Uterus (tissue), 4 donors: Measurements from ENCODE around the gene U2AF1. TPM values are rescaled to one million over a fixed set of nuclear protein-coding genes. Genes with fewer than 3 reads are reported as not detected.
"Not testable (repeated sequence)": the region's sequence is repeated elsewhere in the genome, so short reads cannot be mapped to it uniquely, and the experiment has no call there.

Source experiments
- DNase-seq, 2 donors: peaks; one replicate each; pipeline ENCODE4 v3.0.0-alpha.2; 2019 to 2020
- H3K27ac ChIP-seq, 2 donors: fragments of 200-600 bp; sonication (generic); 1 replicate in 1 of 2; 2 replicates in 1 of 2; pipeline ENCODE4 v1.5.1; 2016 to 2018
- H3K27me3 ChIP-seq, 2 donors: fragments of 200-600 bp; sonication (generic); one replicate each; pipeline ENCODE4 v1.5.1; 2018 to 2019; ENCODE audit warnings: control low read depth in 1 of 2
- H3K36me3 ChIP-seq, 2 donors: fragments of 200-600 bp; sonication (generic); one replicate each; pipeline ENCODE4 v1.5.1; 2019; ENCODE audit warnings: control low read depth in 1 of 2
- H3K4me1 ChIP-seq, 2 donors: fragments of 200-600 bp; sonication (generic); one replicate each; pipeline ENCODE4 v1.5.1; 2018 to 2019; ENCODE audit warnings: control low read depth in 1 of 2
- H3K4me3 ChIP-seq, 2 donors: fragments of 200-600 bp; sonication (generic); 1 replicate in 1 of 2; 2 replicates in 1 of 2; pipeline ENCODE4 v1.5.1; 2018 to 2019; ENCODE audit warnings: mild to moderate bottlenecking in 1 of 2
- H3K9me3 ChIP-seq, 2 donors: fragments of 200-600 bp; sonication (generic); one replicate each; pipeline ENCODE4 v1.5.1; 2019; ENCODE audit warnings: control low read depth in 1 of 2
- intact Hi-C: fragments of 100-400 bp; cut with DNase I; formaldehyde crosslinking; loops from one replicate; pipeline ENCODE4 v1.15.1; 2023; ENCODE audit warnings: low total_unique reads
- total RNA-seq, 4 donors: library from RNA; depleted of rRNA in 3 of 4; stranded (reverse); fragments of >200 nt in 3 of 4; gene quantifications; one replicate each; pipeline versions ENCODE4 v1.1.0 to v1.2.4, GENCODE V29; 2014 to 2023
- donor health status: DM: yes; HTN: yes; CAD: no.

Gene U2AF1
- total RNA-seq, 4 donors from 2014 or later: 17.9 to 52.6 (median 31.4) TPM

DNA sequence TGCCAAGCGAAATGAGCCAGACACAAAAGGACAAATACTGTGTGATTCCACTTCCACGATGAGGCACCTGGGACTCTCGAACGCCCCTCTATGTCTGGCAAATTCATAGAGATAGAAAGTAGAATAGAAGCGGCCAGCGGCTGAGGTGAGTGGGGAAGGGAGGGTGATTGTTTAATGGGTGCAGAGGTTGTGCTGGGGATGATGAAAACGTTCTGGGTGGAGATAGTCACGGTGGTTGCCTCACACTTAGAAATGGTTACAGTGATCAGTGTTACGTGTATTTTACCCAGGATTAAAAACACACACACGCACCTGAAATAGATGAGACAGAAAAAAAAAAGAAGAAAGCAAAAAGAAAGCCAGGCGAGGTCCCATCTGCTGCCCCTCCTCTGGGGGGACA lies 34.6 kb downstream of the U2AF1 start:
- DNase-seq, H3K4me3 ChIP-seq, H3K27me3 ChIP-seq, intact Hi-C loops, H3K9me3 ChIP-seq, H3K36me3 ChIP-seq, H3K27ac ChIP-seq, H3K4me1 ChIP-seq: not testable (repeated sequence)

DNA sequence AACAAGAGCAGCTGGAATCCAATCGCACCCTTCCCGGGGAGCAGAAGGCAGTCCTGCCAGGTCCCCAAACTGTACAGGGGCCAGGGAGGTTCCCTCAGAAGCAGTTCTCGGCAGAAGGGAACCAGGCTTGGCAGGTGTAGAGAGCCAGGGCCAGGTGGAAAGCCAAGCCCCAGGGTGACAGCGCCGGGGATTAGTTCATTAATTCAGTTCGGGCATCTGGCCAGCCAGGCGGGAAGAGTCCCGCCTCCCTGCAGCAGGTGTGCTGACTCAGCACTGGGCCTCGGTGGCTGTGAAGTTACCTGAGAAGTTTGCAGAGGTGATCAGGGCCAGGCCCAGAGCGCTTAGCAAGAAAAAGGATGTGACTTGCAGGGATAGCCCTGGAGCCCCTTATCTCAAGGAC lies 37.7 kb downstream of the U2AF1 start:
- H3K27ac ChIP-seq, DNase-seq, H3K36me3 ChIP-seq, H3K4me1 ChIP-seq, H3K27me3 ChIP-seq, H3K9me3 ChIP-seq, H3K4me3 ChIP-seq, intact Hi-C loops: not testable (repeated sequence)

DNA sequence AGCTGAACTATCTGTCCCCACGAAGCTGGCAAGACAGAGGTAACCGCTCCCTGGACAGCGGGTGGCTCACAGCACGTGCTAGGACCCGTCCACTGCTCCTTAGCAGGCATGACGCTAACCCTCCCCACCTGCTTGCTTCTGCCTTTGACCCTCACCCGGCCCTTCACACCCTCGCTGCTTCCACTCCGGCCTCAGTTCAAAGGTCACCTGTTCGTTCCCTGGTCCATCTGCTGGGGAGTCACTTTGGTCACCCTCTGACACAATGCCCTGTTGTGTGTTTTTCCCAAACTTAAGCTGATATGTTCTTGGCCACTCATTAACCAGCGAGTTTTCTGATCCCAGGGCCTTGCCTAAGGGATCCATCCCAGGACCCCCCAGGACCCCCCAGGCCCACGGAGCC lies 39.3 kb downstream of the U2AF1 start:
- intact Hi-C loops, DNase-seq, H3K9me3 ChIP-seq, H3K27ac ChIP-seq, H3K27me3 ChIP-seq, H3K4me1 ChIP-seq, H3K4me3 ChIP-seq, H3K36me3 ChIP-seq: not testable (repeated sequence)

DNA sequence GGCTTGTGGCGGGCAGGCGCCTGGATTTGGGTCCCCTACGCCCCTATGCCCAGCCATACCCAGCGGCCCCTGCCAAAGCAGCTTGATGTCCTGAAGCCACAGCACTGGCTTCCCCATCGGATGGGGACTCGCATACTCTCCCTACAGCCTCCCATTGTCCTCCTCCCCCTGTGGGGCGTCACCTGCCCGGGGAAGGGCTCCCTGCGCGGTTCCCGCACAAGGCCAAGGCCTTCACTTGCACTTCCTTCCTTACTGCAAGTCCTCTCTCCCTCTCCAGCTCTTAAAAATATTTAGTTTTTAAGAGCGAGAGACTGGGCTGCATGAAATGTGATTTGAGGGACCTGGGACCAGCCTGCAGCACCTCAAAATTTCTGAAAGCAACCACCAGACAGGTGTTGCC lies 40.7 kb downstream of the U2AF1 start:
- H3K4me3 ChIP-seq, H3K27ac ChIP-seq, H3K27me3 ChIP-seq, H3K36me3 ChIP-seq, H3K4me1 ChIP-seq, intact Hi-C loops, DNase-seq, H3K9me3 ChIP-seq: not testable (repeated sequence)

DNA sequence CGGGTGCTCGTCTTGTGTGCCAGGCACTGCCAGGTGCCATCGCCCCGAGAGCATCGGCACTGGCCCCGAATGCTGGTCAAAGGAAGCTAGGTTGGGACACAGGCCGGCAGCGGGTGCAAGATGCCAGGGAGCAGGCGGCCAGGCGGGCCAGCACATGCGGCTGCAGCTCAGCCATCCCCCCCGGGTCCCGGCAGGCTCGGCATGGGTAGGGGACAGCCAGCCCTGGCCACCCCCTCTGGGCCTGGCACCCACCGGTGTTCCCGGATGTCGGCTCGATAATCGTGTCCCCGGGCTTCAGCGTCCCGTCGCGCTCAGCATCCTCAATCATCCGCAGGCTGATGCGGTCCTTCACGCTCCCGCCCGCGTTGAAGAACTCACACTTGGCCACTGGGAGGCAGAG lies 41.4 kb downstream of the U2AF1 start:
- DNase-seq, H3K36me3 ChIP-seq, intact Hi-C loops, H3K27ac ChIP-seq, H3K27me3 ChIP-seq, H3K4me1 ChIP-seq, H3K9me3 ChIP-seq, H3K4me3 ChIP-seq: not testable (repeated sequence)

DNA sequence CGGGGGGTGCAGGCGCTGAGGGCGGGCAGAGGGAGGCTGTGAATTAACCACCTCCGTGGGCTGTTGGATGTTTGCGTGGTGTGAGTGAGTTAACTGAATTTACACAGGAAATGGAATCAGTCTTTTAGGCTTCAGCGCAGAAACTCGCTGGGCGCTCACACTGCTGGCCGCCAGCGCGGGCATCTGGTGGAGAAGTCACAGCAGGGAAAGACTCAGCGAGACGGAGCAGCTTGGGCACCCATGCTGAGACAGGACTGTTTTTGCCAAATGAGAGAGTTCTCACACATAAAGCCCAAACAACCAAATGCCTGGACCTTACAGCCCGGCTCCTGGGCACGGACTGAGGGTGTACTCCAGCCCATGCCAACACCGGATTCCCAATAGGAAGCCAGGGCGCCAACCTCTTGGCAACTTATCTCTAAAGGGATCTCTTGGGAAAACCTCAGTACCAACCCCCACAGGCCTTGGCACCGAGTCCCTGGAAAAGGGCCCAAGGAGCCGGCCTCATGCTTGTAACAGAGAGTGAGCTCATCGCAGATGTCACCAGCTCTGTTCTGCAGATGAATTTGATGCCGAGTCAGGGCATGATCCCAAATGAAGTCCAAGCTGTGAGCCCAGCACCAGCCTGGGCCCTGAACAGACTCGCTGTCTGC lies 43.0 kb downstream of the U2AF1 start:
- H3K4me1 ChIP-seq, H3K9me3 ChIP-seq, H3K27me3 ChIP-seq, H3K36me3 ChIP-seq, H3K4me3 ChIP-seq, DNase-seq, intact Hi-C loops, H3K27ac ChIP-seq: not testable (repeated sequence)

DNA sequence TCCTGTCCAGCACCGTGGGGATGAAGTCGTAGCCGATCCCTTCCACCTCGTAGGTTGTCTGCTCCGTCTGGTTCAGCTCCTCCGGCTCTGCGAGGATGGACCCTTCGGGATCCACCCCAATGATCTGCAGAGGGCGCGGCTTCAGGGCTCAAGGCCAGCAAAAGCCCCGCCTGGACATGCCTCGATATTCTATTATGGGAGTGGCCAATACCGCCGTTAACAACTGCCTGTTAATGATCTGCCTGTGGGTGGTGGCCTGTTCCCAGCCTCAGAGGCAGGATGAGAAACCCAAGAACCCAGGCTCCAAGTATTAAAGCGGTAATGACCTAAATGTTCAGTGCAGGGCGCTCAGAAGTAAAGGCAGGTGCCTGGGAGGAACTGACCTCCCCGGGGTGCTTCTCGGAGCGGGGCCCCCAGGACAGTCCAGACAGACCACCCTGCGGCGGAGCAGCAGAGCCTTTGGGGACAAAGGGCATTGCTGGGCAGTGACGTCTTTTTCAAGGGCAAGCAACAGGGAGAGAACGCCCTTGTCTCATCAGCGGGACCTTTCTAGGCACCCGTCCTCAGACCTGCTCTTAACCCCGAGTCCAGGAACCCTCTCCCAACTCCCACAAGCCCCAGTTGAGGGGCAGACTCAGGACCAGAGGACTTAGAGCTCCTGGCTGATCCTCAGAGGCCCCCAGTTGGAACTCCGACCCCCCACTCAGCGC lies 44.3 kb downstream of the U2AF1 start:
- DNase-seq, H3K4me3 ChIP-seq, H3K36me3 ChIP-seq, H3K27ac ChIP-seq, intact Hi-C loops, H3K9me3 ChIP-seq, H3K4me1 ChIP-seq, H3K27me3 ChIP-seq: not testable (repeated sequence)

DNA sequence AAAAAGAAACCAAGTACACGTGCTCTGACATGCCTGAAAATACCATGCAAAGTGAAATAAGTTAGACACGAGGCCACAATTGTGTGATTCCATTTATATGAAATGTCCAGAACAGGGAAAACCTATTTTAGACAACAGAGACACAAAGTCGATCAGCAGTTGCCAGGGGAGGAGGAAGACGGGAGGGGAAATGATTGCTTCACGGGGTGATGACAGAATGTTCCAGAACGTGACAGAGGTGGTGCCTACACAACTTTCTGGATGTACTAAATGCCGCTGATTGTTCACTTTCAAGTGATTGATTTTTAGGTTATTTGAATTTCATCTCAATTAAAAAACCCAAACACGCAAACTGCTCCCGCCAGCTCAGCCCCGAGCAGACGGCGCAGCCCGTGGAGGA lies 54.3 kb downstream of the U2AF1 start:
- intact Hi-C loops, H3K4me1 ChIP-seq, H3K4me3 ChIP-seq, H3K27me3 ChIP-seq, H3K27ac ChIP-seq, H3K36me3 ChIP-seq, H3K9me3 ChIP-seq, DNase-seq: not testable (repeated sequence)

DNA sequence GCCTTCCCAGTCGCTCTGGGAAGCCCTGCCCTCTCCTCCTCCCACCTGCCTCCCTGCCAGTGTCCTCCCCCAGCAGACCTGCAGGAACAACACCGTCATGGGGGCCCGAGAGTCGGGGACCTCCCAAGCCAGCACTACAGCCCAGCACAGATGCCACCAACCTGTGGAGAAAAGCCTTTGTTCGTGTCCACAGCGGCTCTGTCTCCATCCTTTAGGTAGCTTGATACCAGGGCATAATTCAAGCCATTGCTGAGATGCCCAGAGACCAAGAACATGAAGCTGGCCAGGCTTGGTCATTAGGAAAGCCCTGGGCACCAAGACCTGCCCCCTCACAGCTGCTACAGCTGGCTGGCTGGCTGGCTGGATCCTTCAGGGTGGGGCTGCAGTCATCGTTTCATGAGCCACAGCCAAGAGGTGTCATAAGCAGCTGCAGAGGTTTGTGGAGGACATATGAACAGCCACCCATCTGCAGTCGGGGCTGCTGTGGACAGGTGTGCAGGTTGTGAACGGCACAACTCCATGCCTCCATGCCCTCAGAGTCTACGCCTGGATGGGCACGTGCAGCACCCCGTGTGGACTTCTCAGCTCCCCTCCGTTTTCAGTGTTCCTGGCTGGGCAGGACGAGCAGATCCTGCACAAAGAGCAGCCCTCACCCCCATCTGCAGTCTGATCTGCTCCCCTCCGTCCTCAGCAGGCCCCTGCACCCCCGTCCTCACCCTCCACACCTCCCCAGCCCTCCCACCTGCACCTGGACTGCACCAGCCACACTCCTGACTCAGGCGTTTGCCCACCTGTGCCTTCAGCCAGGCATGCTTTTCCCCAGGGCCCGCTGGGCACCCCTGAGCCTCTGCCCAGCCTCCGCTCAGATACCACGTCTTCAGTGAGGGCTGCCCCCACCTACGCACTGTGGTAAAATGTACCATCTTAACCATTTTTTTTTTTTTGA lies 61.2 kb downstream of the U2AF1 start:
- H3K27ac ChIP-seq, H3K27me3 ChIP-seq, H3K36me3 ChIP-seq, intact Hi-C loops, H3K9me3 ChIP-seq, H3K4me1 ChIP-seq, DNase-seq, H3K4me3 ChIP-seq: not testable (repeated sequence)

DNA sequence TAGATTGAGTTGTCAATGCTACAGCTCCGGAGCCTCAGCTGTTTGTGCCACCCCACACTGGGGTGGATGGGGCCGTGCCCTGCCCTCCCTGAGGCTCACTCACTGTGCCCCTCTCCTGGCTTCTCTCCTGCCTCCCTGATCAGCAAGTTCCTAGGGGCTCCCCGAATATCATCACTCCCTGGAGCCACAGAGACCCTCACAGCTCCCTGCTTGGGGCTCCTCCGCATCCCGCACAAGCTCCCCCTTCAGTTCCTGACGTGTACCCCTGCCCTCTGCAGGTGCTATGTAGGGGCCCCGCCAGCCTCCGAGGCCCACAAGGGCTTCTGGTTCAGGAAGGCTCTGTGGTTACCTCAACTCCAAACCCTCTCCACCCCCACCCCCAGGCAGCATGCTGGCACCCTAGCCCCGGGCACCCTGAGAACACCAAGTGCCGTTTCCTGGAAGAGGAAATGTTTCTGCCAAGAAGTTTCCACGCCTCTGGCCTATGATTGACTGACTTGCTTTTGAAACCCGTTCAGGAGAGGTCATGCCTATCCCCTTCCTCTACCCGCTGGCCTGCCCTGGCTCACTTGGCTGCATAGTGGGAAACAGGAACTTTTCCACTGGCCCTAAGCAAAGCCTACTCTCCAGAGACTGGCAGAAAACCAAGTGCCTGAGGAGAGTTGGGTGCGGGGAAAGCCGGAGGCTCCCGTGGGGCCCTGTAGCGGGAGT lies 62.0 kb downstream of the U2AF1 start:
- H3K27ac ChIP-seq, H3K9me3 ChIP-seq, H3K4me1 ChIP-seq, H3K27me3 ChIP-seq, DNase-seq, H3K4me3 ChIP-seq, H3K36me3 ChIP-seq, intact Hi-C loops: not testable (repeated sequence)

DNA sequence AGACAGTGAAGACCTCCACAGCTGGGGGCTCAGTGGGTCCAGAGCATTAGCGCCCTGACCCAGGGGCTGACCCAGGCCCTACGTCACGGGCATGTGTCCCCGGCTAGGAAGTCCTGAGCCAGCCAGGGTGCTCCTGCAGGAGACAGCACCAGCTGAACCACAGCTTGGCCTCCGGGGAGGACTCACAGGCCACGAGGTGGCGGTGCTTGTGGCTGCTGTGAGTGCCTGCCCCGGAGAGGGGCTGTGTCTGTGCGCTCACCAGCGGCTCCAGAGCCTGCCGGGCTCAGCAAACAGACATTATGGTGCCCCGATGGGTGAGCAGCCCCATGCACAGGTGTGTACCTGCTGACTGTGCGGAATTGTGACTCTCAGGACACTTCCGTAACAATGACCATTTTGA lies 62.8 kb downstream of the U2AF1 start:
- intact Hi-C loops: not testable (repeated sequence)

DNA sequence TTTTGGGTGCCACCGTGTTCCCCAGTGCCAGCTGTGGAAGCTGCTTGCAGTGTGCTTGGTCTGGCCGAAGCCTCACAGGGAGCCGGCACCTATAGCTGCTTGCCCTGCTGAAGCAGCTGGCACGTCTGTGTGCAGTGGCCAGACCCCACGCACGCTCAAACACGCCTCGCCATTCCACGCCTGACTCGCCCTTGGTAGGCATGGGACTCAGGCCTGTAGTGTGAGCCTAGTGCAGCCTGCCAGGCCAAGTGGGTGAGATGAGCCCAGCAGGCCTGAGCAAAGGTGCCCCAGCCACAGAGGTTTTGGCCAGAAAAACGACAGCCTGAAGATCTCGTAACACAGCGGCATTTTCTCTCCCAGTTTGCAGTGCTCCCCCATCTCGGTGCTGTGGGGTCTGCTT lies 64.1 kb downstream of the U2AF1 start:
- intact Hi-C loops, H3K9me3 ChIP-seq, H3K27me3 ChIP-seq, DNase-seq, H3K4me1 ChIP-seq, H3K27ac ChIP-seq, H3K36me3 ChIP-seq, H3K4me3 ChIP-seq: not testable (repeated sequence)

More for the DNA sequence above, 62.8 kb downstream of the U2AF1 start:
- not testable (repeated sequence) for H3K9me3 ChIP-seq, H3K4me3 ChIP-seq, H3K36me3 ChIP-seq, DNase-seq, H3K27me3 ChIP-seq, H3K4me1 ChIP-seq, H3K27ac ChIP-seq
